Endothelial cell (in vitro differentiated cells): ENCODE data around the gene DBNDD2. TPM values are rescaled to one million over a fixed set of nuclear protein-coding genes. Genes with fewer than 3 reads are reported as not detected.

Source experiments
- DNase-seq: peaks from one replicate; pipeline ENCODE4 v3.0.0; 2021; ENCODE audit warnings: low spot score
- H3K27ac Mint-ChIP-seq: one replicate; pipeline ENCODE4 v1.8.0; 2021; ENCODE audit warnings: mixed read lengths, inconsistent platforms; ENCODE audit not compliant: unreplicated experiment
- H3K27me3 Mint-ChIP-seq: one replicate; pipeline ENCODE4 v1.8.0; 2021; ENCODE audit warnings: mild to moderate bottlenecking, moderate library complexity, mixed read lengths, inconsistent platforms; ENCODE audit not compliant: unreplicated experiment
- H3K36me3 Mint-ChIP-seq: one replicate; pipeline ENCODE4 v1.8.0; 2021; ENCODE audit warnings: mild to moderate bottlenecking, low read depth, mixed read lengths, inconsistent platforms; ENCODE audit not compliant: unreplicated experiment
- H3K4me1 Mint-ChIP-seq: one replicate; pipeline ENCODE4 v1.8.0; 2021; ENCODE audit warnings: mild to moderate bottlenecking, mixed read lengths, inconsistent platforms; ENCODE audit not compliant: unreplicated experiment
- H3K4me3 Mint-ChIP-seq: one replicate; pipeline ENCODE4 v1.8.0; 2021; ENCODE audit warnings: mild to moderate bottlenecking, mixed read lengths, inconsistent platforms; ENCODE audit not compliant: unreplicated experiment
- H3K9me3 Mint-ChIP-seq: one replicate; pipeline ENCODE4 v1.8.0; 2021; ENCODE audit warnings: mixed read lengths, inconsistent platforms; ENCODE audit not compliant: unreplicated experiment
- total RNA-seq: library from RNA; stranded (reverse); fragmentation: NEBNext Ultra II Directional; extraction: Animal tissue kit (Norgen Biotek cat#: 25700); gene quantifications from one replicate; pipeline ENCODE4 v1.2.1, GENCODE V29; 2021; ENCODE audit not compliant: unreplicated experiment
- TF ChIP-seq, protein P1 (sequence below): fragments of 200-600 bp; sonication (generic); IDR thresholded peaks from one replicate; pipeline ENCODE4 v1.5.0; 2021; ENCODE audit warnings: antibody characterized with exemption; ENCODE audit not compliant: unreplicated experiment

DBNDD2 gene
- total RNA-seq, 1 donor from 2014 or later, result 2.0 TPM

DNA sequence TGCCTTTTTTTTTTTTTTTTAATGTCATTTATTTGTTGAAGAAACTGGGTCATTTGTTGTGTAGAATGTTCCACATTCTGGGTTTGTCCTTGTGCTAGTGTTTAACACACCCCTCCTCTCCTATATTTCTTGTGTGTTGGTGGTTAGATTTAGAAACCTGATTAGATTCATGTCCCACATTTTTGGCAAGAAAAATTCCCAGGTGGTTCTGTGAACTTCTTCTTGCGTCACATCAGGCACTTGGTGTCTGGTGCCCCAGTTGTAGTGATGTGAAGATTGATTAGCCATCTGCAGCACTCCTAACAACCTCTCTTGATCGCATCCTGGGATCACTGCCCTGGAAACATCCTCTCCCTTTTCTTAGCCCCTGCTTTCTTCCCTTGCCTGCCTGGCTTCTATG is 15.6 kb downstream of the DBNDD2 start:
- TF ChIP-seq, protein P1, sequence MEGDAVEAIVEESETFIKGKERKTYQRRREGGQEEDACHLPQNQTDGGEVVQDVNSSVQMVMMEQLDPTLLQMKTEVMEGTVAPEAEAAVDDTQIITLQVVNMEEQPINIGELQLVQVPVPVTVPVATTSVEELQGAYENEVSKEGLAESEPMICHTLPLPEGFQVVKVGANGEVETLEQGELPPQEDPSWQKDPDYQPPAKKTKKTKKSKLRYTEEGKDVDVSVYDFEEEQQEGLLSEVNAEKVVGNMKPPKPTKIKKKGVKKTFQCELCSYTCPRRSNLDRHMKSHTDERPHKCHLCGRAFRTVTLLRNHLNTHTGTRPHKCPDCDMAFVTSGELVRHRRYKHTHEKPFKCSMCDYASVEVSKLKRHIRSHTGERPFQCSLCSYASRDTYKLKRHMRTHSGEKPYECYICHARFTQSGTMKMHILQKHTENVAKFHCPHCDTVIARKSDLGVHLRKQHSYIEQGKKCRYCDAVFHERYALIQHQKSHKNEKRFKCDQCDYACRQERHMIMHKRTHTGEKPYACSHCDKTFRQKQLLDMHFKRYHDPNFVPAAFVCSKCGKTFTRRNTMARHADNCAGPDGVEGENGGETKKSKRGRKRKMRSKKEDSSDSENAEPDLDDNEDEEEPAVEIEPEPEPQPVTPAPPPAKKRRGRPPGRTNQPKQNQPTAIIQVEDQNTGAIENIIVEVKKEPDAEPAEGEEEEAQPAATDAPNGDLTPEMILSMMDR, result no peak
- Mint-ChIP-seq H3K27ac (no peak overlapping the region), H3K4me3 (no peak overlapping the region), H3K27me3 (no peaks in the 10 kb centered on the region), H3K9me3 (no peaks in the 10 kb centered on the region), H3K4me1 (peaks cover 5% of the 10 kb centered on the region), H3K36me3 (peaks cover 37% of the 10 kb centered on the region)
- no peak for DNase-seq

DNA sequence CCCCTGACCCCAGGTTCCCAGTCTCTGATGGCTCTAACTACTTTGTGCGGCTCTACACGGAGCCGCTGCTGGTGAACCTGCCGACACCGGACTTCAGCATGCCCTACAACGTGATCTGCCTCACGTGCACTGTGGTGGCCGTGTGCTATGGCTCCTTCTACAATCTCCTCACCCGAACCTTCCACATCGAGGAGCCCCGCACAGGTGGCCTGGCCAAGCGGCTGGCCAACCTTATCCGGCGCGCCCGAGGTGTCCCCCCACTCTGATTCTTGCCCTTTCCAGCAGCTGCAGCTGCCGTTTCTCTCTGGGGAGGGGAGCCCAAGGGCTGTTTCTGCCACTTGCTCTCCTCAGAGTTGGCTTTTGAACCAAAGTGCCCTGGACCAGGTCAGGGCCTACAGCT is 17.5 kb downstream of the DBNDD2 start:
- Mint-ChIP-seq H3K36me3 (peaks cover 22% of the 10 kb centered on the region), H3K27me3 (no peaks in the 10 kb centered on the region), H3K4me3 (no peak overlapping the region), H3K27ac (no peak overlapping the region), H3K9me3 (no peaks in the 10 kb centered on the region), H3K4me1 (peaks cover 5% of the 10 kb centered on the region)
- no peak for DNase-seq
- TF ChIP-seq, protein P1, result no peak

DNA sequence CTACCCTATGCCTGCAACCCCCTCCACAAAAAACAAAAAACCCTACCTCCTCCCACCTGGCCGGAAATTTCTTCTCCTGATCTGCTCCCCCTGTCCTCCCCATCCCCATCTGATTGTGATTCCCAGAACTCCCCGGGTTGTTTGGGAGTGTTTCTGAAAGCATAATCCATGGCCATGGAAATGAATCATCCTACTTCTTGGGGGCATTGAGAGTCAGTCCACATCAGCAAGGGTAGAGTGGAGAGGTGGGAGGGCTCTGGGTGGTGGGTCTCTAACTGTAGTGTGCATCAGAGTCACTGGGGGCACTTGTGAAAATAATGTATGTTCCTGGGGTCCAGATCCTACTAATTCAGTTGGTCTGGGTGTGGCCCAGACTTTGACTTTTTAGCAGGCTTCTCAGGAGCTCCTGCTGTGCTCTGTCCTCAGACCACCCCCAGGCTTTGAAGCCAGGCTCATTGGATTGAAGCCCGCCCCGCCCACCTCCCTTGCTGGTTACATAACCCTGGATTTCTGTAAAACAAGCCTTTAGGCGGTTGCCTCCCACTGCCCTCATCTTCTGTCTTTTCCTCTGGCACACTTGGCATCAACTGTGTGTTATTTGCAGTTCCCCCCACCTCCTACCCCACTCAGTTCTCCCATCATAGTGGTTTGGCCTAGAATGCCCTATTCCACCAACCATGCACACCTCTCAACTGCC is 18.4 kb downstream of the DBNDD2 start:
- Mint-ChIP-seq H3K4me3 (no peak overlapping the region), H3K36me3 (peaks cover 18% of the 10 kb centered on the region)

DNA sequence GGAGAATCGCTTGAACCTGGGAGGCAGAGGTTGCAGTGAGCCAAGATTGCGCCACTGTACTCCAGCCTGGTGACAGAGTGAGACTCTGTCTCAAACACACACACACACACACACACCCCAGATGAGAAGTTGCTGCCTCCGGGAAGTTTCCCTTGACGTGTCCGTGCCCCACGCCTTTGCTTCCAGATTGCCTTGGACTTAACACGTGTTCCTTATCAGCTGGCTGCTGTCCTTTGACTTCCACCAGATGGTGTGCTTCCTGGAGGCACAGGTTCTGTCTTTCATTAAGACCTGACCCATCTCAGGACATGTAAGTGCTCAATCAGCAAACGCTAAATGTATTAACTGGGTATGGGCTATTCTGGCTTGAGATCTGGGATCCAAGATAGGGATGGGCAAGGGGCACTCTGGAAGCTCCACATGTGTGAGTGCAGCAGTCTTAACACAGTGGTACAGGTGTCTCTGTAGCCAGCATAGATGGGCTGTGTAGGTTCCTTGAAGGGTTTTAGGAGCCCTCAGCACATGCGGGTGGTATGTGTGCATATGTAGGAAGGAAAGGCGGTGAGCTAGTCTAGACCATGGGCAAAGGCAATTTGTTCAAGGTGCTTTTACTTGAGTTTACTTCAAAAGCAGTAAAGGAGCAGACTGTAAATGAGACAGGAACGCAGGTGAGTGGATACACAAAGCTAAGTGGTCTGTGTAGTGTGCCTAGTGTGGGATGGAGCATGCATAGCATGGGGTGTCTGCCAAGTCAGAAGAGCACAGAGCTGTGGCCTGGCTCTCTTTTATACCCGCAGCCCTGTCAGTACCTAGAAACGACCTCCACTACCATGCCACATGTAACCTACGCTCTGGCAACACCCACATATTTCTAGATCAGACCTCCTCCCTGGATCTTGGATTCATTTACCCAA is 19.4 kb downstream of the DBNDD2 start:
- Mint-ChIP-seq H3K27ac (no peak overlapping the region), H3K4me3 (no peak overlapping the region), H3K27me3 (peaks cover 2% of the 10 kb centered on the region)

More for the DNA sequence above, 18.4 kb downstream of the DBNDD2 start:
- Mint-ChIP-seq H3K4me1 (peaks cover 3% of the 10 kb centered on the region), H3K27me3 (peaks cover 1% of the 10 kb centered on the region), H3K27ac (no peak overlapping the region), H3K9me3 (no peaks in the 10 kb centered on the region)
- no peak for DNase-seq
- TF ChIP-seq, protein P1, result no peak

More for the DNA sequence above, 19.4 kb downstream of the DBNDD2 start:
- peaks cover 18% of the 10 kb centered on the region for H3K36me3 Mint-ChIP-seq
- DNase-seq, result no peak
- H3K9me3 Mint-ChIP-seq, result no peaks in the 10 kb centered on the region
- H3K4me1 Mint-ChIP-seq, result peaks cover 3% of the 10 kb centered on the region
- TF ChIP-seq, protein P1, result no peak
